ENCODE results near the gene CSTF1.
"Not testable (repeated sequence)": the region's sequence is repeated elsewhere in the genome, so short reads cannot be mapped to it uniquely, and the experiment has no call there.

Gene CSTF1

DNA sequence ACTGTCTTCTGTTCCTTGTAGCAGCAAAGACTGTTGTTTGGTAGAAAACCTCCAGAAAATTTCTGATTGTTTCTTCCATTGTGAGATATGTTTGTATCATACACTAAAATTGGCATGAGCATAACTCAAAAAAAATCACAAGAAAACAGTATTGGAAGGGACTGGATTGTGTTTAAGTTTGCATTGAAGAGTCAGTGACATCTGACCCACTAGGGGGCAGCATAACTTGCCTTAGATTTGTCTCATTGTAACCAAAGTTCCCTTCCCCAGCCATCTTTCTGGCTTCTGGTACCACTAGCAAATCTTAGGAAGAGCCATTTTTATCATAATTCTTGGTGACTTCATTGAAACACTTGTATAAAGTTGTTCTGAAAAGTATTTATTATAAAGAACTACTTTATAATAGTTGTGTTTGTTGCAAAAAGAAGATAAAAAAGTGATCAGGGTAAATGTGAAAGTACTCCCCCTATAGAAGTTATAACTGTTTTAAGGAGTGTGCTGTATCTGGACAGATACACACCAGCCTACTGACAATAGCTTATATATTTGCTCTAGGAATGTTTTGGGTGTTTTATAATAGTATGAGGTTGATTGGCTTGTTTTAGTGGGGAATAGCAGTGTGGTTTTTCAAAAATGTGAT is 7.7 kb downstream of the CSTF1 start:
- Histone ChIP-seq H3K36me3 (ENCODE audit: insufficient read depth, low read length) (peaks cover 96% of the 10 kb centered on the region), H3K27me3 (ENCODE audit: insufficient read depth, low read length, poor library complexity) (no peaks in the 10 kb centered on the region), H2AFZ (ENCODE audit: low read depth, low read length) (no peak overlapping the region), H3K4me3 (ENCODE audit: low read depth in 1 of 2, low read length in 2 of 2) (no peak overlapping the region), H3K4me1 (ENCODE audit: insufficient read depth, low read length) (peaks cover 20% of the 10 kb centered on the region; the same call in 1 of the 2 replicates), H3K9ac (ENCODE audit: low read depth, low read length) (no peak overlapping the region), H3K9me3 (ENCODE audit: insufficient read depth, low read length, severe bottlenecking) (no peaks in the 10 kb centered on the region), H3K79me2 (ENCODE audit: insufficient read depth, low read length) (peaks cover 53% of the 10 kb centered on the region), H4K20me1 (ENCODE audit: insufficient read depth, low read length) (peaks cover 25% of the 10 kb centered on the region), H3K27ac (ENCODE audit: low read length) (no peak overlapping the region), H3K4me2 (ENCODE audit: insufficient read depth, low read length) (peak overlapping the region; percentile 11; the same call in 1 of the 2 replicates)
- ATAC-seq (ENCODE audit: insufficient read depth, low read depth) (peak; percentile 87), DNase-seq (peak; percentile 66)
- no peak for TF ChIP-seq EZH2 (IDR thresholded peaks at IDR 0.05; ENCODE audit: borderline replicate concordance, low read depth, low read length, severe bottlenecking)
- TF ChIP-seq, protein P1, sequence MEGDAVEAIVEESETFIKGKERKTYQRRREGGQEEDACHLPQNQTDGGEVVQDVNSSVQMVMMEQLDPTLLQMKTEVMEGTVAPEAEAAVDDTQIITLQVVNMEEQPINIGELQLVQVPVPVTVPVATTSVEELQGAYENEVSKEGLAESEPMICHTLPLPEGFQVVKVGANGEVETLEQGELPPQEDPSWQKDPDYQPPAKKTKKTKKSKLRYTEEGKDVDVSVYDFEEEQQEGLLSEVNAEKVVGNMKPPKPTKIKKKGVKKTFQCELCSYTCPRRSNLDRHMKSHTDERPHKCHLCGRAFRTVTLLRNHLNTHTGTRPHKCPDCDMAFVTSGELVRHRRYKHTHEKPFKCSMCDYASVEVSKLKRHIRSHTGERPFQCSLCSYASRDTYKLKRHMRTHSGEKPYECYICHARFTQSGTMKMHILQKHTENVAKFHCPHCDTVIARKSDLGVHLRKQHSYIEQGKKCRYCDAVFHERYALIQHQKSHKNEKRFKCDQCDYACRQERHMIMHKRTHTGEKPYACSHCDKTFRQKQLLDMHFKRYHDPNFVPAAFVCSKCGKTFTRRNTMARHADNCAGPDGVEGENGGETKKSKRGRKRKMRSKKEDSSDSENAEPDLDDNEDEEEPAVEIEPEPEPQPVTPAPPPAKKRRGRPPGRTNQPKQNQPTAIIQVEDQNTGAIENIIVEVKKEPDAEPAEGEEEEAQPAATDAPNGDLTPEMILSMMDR (IDR thresholded peaks at IDR 0.05; ENCODE audit: borderline replicate concordance, extremely low read depth, low read length, poor library complexity, severe bottlenecking) = peak; percentile 84

DNA sequence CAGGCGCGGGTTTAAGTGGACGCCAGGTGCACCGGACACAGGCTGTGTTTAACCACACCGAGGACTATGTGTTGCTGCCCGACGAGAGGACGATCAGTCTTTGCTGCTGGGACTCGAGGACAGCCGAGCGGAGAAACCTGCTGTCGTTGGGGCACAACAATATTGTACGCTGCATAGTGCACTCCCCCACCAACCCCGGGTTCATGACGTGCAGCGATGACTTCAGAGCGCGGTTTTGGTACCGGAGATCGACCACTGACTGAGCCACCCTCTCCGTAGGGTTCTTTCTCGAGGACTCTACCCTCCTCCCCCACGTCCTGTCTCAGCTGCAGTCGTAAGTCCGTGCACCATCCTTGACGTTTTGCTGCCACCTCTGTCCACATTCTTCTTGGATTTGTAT is 11.0 kb downstream of the CSTF1 start:
- no peaks in the 10 kb centered on the region for H3K27me3 ChIP-seq (ENCODE audit: insufficient read depth, low read length, poor library complexity)
- TF ChIP-seq, protein P1 (IDR thresholded peaks at IDR 0.05; ENCODE audit: borderline replicate concordance, extremely low read depth, low read length, poor library complexity, severe bottlenecking) = no peak
- no peak for TF ChIP-seq EZH2 (IDR thresholded peaks at IDR 0.05; ENCODE audit: borderline replicate concordance, low read depth, low read length, severe bottlenecking)
- peaks cover 93% of the 10 kb centered on the region for H3K36me3 ChIP-seq (ENCODE audit: insufficient read depth, low read length)
- peaks cover 31% of the 10 kb centered on the region for H4K20me1 ChIP-seq (ENCODE audit: insufficient read depth, low read length)
- H3K4me3 ChIP-seq (ENCODE audit: low read depth in 1 of 2, low read length in 2 of 2) = no peak overlapping the region
- ATAC-seq (ENCODE audit: insufficient read depth, low read depth) = no peak
- no peak for DNase-seq
- H2AFZ ChIP-seq (ENCODE audit: low read depth, low read length) = no peak overlapping the region
- H3K79me2 ChIP-seq (ENCODE audit: insufficient read depth, low read length) = peaks cover 33% of the 10 kb centered on the region
- H3K27ac ChIP-seq (ENCODE audit: low read length) = no peak overlapping the region
- no peaks in the 10 kb centered on the region for H3K9me3 ChIP-seq (ENCODE audit: insufficient read depth, low read length, severe bottlenecking)
- H3K4me2 ChIP-seq (ENCODE audit: insufficient read depth, low read length) = no peak overlapping the region
- peaks cover 10% of the 10 kb centered on the region; the same call in 1 of the 2 replicates for H3K4me1 ChIP-seq (ENCODE audit: insufficient read depth, low read length)
- H3K9ac ChIP-seq (ENCODE audit: low read depth, low read length) = no peak overlapping the region

DNA sequence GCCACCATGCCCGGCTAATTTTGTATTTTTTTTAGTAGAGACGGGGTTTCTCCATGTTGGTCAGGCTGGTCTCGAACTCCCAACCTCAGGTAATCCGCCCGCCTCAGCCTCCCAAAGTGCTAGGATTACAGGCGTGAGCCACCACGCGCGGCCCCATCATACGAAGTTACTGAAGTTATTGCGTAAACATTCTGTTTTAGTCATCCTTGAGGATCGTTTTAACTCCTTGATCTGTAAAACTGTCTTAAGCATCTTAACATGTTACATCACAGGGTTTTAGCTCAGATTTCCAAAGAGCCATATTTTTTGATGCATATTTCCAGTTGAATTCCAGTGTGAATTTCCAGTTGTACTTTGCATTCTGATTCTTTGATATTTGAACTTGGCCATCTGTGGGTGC is 12.9 kb downstream of the CSTF1 start:
- peaks cover 19% of the 10 kb centered on the region for H3K79me2 ChIP-seq (ENCODE audit: insufficient read depth, low read length)
- H3K9me3 ChIP-seq (ENCODE audit: insufficient read depth, low read length, severe bottlenecking); H2AFZ ChIP-seq (ENCODE audit: low read depth, low read length); H3K9ac ChIP-seq (ENCODE audit: low read depth, low read length); DNase-seq; H3K27me3 ChIP-seq (ENCODE audit: insufficient read depth, low read length, poor library complexity); H3K4me2 ChIP-seq (ENCODE audit: insufficient read depth, low read length); ATAC-seq (ENCODE audit: insufficient read depth, low read depth); H3K4me3 ChIP-seq (ENCODE audit: low read depth in 1 of 2, low read length in 2 of 2); H3K4me1 ChIP-seq (ENCODE audit: insufficient read depth, low read length); H3K27ac ChIP-seq (ENCODE audit: low read length): not testable (repeated sequence)
- H3K36me3 ChIP-seq (ENCODE audit: insufficient read depth, low read length) = peaks cover 76% of the 10 kb centered on the region
- H4K20me1 ChIP-seq (ENCODE audit: insufficient read depth, low read length) = peaks cover 27% of the 10 kb centered on the region

DNA sequence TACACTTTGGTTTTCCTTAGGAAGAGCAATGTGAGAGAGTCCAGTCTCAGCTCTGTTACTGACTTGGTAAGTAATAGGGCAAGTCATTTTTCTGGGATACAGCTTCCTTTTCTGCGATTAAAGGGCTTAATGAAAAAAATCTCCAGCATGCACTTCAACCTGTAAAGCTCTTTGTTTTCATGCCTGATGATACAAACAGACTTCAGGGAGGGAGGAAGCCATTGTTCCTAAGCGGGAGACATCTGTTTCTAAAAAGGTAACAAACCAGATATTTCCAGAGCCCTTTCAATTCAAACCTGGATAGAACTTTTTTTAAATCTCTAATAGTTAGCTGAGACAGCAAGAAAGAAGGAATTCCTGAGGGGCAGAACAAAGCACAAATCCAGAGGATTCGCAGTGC is 14.5 kb downstream of the CSTF1 start:
- Histone ChIP-seq H3K27ac (ENCODE audit: low read length) (no peak overlapping the region), H3K79me2 (ENCODE audit: insufficient read depth, low read length) (peaks cover 6% of the 10 kb centered on the region), H4K20me1 (ENCODE audit: insufficient read depth, low read length) (peaks cover 19% of the 10 kb centered on the region), H3K9ac (ENCODE audit: low read depth, low read length) (no peak overlapping the region), H3K36me3 (ENCODE audit: insufficient read depth, low read length) (peaks cover 61% of the 10 kb centered on the region), H3K4me3 (ENCODE audit: low read depth in 1 of 2, low read length in 2 of 2) (no peak overlapping the region), H3K4me1 (ENCODE audit: insufficient read depth, low read length) (no peaks in the 10 kb centered on the region), H2AFZ (ENCODE audit: low read depth, low read length) (no peak overlapping the region), H3K9me3 (ENCODE audit: insufficient read depth, low read length, severe bottlenecking) (no peaks in the 10 kb centered on the region), H3K4me2 (ENCODE audit: insufficient read depth, low read length) (no peak overlapping the region), H3K27me3 (ENCODE audit: insufficient read depth, low read length, poor library complexity) (no peaks in the 10 kb centered on the region)
- ATAC-seq (ENCODE audit: insufficient read depth, low read depth) = no peak
- TF ChIP-seq EZH2 (IDR thresholded peaks at IDR 0.05; ENCODE audit: borderline replicate concordance, low read depth, low read length, severe bottlenecking) = no peak
- TF ChIP-seq, protein P1 (IDR thresholded peaks at IDR 0.05; ENCODE audit: borderline replicate concordance, extremely low read depth, low read length, poor library complexity, severe bottlenecking) = no peak
- DNase-seq = no peak
